ENCODE measurements around the gene USP13.
A peak's percentile ranks its signal among the peaks of the same experiment; 100 is the strongest.
"Not testable (repeated sequence)": the region's sequence is repeated elsewhere in the genome, so short reads cannot be mapped to it uniquely, and the experiment has no call there.

The USP13 gene

DNA sequence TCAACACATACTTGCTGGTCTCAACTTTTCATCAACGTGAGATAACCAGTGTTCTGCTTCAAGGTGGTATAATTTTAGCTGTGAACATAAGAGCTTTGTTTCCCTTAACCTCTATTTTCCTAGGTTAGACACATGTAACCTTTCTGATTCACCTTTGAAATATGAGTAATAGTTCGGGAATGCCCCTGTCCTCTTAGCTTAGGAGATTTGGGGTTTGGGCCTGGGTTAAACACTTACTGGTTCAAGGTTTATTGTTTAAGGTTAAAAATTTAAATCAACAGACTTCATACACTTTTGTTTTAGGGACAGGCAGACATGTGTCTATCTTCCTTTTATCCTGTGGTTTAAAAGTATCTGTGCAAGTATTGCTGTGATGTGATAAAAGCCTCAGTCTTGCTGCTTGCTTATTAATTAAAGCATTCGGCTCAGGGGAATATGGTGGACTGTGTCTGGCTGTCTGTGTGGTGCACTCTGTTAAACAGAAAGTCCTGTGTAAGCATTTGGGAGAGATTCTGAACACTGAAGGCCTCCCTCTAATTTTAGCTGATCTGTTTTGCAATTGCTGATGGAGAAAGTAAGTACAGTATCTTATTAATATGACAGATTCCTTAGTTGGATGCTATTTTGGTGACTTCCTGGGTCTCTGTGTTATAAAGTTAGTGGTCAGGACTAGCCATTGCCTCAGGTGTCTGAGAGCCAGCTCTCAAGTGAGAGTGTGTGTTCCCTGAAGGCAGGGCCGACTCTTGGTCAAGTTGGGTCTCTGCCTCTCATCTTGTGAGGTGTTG is 81.8 kb downstream of the USP13 start:
- no peak for DNase-seq (ENCODE audit: low read depth)

DNA sequence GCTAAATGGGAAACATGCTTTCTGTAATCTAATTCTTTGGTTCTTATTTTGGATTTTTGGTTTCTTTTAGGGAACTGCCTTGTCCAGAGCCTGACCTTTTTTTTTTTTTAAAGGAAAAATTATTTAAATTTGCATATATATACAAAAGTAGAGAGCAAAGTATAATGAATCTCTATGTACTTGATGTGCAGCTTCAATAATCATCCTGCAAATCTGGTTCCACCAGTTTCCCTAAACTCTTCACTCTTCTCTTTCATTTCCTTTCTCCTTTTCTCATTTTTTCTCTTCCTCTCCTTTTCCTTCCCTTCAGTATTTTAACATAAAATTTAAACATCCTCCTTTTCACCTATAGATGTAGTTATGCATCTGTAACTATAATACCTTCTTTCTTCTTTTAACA is 82.5 kb downstream of the USP13 start:
- DNase-seq (ENCODE audit: low read depth) = no peak

DNA sequence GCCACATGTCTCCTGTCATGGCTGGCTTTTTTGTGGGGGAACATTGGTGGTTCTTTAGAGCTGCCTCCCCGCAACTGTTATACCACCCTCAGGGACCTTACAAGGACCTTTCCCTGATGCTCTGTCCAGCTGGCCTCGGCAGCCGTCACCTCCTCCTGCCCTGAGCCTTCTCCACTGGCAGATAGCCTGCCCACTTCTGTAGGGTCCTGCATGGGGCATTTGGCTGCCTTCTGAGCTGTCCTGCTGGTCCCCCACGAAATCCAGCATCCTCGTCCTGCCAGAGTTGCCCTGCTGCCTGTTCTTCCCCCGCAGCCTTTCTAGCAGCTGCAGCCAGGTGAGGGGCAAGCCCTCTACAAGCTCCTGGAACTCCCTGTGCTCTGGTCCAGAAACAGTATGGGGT is 86.2 kb downstream of the USP13 start:
- no peak for DNase-seq (ENCODE audit: low read depth)

DNA sequence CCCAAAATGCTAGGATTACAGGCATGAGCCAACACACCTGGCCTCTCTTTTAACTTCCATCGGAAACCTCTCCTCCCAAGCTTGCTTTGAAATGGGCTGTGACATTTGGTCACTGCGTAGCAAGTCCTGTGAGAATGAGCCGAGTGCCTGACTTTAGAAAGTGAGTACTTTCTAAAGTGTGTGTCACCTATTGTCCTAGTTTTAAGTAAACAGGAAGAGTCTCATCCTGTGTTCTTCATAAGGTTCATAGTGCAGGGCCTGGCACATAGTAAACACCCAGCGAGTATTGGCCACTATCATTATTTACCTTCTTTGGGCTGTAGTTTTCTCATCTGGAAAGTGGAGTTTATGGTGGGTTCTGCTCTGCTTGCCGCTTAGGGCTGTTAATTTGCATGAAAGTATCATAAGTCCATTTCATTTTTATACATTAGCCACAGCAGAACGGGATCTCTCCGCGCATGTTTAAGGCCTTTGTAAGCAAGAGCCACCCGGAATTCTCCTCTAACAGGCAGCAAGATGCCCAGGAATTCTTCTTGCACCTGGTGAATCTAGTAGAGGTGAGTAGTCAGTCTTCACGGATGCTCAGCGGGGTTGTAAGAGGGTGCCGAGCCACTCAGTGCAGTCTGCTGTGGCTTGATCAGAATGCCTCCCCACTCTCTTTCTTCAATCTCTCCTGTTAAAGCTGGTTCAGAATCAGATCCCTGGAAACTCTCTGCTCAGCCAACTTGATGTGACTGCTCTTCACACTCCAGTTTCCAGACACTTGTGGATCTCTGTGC is 87.2 kb downstream of the USP13 start:
- no peak for DNase-seq (ENCODE audit: low read depth)

DNA sequence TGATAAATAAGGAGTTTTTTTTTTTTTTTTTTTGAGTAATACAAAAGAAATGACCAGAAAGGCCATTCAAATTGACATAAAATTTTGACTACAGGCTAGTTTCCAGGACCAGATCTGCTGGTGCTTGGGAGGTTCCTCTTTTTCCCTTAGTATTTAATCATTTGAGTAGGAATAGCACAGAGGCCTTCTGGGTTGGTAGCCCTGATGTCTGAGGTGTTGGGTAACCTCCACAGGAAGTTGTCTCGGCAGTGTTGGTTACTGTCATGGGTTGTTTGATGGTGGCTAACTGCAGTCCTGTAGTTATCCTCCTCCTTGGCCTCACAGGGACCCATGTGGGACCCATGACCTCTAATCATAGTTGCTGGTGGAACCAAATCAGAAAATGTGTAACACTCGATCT is 91.1 kb downstream of the USP13 start:
- no peak for DNase-seq (ENCODE audit: low read depth)

DNA sequence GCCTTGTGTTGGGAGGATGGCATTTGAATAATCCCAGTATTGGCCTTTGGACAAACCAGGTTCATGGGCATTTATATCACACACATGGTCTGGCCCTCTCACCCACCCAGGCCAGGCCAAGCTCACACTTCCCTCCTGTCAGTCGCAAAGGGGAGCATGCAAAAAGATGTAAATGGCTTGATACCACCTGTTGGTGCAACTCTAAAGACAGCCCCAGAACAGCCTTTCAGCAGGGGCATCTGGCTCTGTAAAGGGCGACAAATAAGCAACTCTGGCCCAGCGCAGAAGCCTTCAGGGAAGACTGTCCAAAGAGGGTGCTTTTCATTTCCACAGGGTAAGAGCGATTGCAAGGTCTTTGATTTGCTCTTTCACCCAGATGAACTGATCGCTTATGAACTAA is 91.8 kb downstream of the USP13 start:
- no peak for DNase-seq (ENCODE audit: low read depth)

DNA sequence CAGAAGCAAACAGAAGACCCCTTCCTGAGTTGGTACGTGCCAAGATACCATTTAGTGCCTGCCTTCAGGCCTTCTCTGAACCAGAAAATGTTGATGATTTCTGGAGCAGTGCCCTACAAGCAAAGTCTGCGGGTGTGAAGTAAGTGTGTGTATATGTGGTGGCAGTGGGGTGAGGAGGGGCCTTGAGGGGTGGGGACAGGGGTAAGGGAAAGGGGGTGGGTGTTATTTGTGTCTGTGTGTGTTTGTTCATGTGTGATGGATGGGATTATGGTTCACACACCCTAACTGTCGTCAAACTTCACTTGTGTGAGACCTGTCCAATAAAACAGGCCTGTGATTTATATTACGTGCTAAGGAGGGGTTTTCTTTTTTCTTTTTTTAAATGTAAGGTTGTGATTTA is 92.2 kb downstream of the USP13 start:
- no peak for DNase-seq (ENCODE audit: low read depth)

DNA sequence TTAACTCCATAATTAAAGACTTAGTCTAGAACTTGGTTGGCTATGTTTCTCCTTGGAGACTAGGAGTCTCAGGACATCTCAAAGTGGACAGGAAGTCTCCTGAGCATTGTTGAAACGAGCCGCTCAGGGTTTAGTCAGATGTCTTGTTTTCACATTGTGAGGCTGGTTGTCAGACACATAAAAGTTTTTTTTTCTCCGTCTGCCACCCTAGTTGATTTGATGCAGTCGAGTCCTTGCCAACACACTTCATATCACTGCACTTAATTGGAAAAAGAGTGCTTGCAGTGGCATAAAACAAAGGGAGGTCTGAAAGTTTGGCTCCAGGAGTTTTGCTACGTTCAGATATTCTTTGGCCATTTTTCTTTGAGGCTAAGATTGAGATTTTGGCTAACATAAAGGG is 92.9 kb downstream of the USP13 start:
- no peak for DNase-seq (ENCODE audit: low read depth)

DNA sequence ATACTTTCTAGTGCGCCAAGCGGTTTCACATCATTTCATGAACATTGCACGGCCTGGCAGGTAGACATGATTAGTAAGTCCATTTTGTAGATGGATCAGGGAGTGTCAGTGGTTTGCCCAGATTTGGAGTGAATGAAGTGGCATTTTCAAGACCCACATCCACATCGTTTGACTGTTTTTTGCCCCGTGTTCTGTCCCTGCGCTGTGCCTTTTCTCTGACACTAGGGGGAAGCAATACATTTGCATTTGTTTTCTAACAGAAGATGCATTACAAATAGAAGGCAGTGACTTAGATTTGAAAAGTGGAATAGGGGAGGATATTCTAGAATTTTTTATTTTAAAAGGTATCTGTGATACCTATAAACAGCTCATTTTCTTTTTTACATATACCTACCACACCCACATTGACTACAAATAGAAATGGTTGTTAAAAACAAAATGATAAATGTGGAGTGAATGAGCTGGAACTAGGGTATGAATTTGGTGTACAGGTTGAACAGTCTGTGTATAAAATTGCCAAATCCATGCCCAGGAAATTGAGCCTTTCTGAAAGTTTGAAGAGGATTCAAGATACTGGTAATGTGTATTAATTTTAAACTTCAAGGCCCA is 98.0 kb downstream of the USP13 start:
- no peak for DNase-seq (ENCODE audit: low read depth)

DNA sequence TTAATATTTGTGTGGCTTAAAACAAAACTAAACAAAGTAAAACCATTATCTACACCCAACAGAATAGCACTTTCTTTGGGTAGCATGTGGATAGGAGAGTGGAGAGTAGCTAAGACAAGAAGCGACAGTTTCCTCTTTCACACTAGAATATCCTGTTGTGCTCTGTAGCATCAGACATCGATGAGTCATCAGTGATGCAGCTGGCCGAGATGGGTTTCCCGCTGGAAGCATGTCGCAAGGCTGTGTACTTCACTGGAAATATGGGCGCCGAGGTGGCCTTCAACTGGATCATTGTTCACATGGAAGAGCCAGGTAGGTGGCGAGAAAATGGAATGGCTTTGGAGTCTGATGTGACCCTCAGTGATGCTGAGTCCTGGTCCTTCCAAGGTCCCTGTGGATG is 108.1 kb downstream of the USP13 start:
- DNase-seq (ENCODE audit: low read depth) = peak; percentile 20

DNA sequence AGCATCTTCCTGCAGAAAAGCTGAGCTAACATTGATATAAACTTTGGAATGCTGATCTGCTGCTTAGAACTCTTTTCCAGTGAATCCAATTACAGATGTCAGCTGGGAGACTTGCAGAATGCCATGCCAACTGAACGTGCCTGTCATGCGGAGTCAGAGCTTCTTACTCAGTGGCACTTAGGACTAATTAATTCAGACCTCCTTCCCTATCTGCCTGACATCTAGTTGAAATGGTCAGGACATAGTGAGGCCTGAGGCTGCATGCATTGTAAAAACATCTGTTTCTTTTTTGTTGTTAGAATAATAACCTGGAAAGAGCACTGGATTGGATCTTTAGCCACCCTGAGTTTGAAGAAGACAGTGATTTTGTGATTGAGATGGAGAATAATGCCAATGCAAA is 112.6 kb downstream of the USP13 start:
- no peak for DNase-seq (ENCODE audit: low read depth)

DNA sequence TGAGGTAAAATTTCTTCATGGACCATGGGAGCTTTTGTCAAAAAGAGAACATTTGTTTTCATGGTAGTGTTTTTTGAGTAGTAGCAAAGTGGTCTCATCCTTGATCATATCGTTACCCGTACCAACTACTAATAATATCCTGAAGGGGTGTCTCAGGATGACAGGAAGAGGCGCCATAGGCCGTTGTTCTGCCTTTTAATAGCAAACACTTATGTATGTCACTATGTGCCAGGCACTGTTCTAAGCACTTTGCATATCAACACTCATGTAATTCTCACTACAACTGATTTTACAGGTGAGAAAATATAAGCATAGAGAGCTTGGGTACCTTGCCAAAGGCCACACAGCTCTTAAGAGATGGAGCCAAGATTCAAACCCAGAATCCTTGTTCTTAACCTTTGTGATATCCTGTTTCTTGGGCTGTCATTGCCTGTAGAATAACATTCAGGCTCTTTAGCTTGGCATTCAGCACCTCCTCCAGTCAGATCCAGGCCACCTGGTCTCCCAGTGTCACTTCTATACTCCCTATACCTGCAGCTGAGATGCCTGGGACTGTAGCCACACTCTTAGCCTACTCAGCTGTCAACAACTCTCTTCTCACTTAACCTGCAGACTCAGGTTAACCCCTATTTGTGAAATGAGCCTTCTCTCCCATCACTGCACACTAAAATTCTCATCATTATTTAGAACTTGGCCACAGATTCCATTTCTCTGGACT is 113.7 kb downstream of the USP13 start:
- no peak for DNase-seq (ENCODE audit: low read depth)

DNA sequence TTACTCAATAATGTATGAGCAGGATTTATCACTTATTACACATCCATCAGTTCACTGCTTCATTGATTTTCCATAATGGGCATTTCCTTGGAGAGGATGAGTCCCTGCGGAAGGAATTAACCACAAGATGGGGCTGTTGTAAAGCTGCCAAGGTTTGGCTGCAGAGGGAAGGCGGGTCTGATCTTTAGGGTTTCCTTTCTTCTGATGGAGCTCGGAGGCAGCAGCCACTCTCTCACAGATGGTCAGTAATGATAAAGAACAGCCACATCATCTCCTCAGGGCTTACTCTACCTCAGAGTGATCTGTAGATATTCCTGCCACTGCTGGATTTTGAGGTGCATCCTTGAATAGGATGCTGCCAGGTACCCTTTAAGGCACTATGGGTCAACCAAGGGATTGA is 115.2 kb downstream of the USP13 start:
- DNase-seq (ENCODE audit: low read depth) = peak; percentile 44

DNA sequence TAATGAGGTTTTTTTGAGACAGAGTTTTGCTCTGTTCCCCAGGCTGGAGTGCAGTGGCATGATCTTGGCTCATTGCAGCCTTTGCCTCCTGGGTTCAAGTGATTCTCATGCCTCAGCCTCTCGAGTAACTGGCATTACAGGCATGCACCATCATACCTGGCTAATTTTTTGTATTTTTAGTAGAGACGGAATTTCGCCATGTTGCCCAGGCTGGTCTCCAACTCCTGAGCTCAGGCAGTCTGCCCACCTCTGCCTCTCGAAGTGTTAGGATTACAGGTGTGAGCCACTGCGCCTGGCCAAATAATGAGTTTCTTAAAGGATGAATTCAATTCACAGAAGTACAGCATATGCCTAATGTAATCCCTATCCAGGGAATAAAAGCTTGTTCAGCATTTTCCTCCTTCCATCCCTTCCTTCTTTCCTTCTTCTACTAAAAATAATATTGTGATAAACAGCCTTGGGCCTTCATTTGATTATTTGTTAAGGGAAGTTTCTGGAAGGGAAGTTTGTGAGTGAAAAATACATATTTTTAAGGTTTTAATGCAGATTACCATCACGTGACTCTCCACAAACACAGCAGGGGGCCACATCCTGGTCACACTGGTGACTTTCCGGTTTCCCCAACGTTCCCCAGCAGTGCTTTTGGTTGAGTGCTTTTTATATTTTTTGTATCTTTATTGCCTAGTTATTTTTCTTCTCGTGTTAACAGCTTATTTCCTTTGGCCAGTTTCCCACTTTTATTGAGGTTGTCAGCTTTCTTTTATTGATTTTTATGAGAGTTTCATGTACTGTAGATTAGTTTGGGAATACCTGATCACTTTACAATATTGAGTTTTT is 116.8 kb downstream of the USP13 start:
- no peak for DNase-seq (ENCODE audit: low read depth)

DNA sequence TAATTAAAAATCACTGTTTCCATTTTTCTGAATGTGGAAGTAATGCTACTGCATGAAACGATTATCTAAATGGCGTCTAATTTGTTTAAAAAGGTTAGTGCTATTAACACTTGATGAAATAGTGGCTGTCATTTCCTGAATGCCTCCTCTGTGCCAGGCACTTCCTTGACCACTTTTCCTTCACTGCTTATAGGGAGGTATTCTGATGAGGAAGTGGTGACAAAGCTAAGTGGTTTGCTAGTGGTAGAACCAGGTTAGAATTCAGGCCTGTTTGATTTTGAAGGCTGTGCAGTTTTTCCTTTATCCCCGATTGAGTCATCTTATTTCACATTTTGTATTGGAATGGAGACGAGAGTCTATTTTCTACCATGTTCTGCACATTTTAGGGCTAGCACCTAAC is 119.0 kb downstream of the USP13 start:
- no peak for DNase-seq (ENCODE audit: low read depth)

DNA sequence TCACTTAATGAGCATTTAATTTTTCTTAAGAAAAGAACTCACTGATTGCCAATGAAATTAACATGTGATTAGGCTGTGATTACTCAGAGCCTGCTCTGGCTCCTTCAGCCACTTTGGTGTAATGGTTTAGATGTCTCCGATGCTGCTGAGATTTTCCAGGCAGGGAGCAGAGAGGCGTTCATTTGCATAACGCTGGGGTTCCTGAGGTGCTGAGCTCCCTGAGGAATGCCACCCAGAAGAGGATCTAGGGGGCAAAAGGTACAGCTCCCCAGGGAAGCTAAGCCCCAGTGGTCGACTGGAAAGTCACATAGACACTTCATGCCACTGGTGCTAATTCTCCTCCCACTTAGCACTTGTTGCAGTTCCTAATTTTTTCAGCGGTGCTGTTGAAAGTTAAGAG is 119.5 kb downstream of the USP13 start:
- no peak for DNase-seq (ENCODE audit: low read depth)

DNA sequence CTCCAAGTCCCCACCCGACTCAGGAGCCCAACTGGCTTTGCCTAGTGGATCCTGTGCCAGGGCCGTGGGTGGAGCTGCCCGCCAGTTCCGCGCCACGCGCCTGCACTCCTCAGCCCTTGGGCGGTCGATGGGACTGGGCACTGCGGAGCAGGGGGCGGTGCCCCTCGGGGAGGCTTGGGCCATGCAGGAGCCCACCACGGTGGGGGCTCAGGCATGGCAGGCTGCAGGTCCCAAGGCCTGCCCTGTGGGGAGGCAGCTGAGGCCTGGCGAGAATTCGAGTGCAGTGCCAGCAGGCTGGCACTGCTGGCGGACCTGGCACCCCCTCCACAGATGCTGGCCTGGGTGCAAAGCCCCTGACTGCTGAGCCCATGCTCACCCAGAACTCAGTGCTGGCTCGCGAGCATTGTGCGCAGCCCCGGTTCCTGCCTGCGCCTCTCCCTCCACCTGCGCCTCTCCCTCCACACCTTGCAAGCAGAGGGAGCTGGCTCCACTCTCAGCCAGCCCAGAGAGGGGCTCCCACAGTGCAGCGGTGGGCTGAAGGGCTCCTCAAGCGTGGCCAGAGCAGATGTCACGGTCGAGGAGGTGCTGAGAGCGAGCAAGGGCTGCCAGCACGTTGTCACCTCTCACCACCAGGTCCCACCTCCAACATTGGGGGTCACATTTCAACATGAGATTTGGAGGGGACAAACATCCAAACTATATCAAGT is 122.7 kb downstream of the USP13 start:
- no peak for DNase-seq (ENCODE audit: low read depth)

DNA sequence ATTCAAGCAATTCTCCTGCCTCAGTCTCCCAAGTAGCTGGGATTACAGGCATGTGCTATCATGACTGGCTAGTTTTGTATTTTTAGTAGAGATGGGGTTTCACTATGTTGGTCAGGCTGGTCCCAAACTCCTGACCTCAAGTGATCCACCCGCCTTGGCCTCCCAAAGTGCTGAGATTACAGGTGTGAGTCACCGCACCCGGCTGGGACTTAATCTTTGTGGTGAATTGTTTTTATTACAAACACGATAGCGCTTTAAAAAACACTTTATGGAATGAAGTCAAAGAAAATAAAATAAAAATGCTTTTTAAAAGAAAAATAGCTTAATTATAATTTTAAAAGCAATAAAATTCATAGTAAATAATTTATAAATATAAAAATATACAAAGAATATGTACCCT is 130.0 kb downstream of the USP13 start:
- DNase-seq (ENCODE audit: low read depth) = not testable (repeated sequence)

DNA sequence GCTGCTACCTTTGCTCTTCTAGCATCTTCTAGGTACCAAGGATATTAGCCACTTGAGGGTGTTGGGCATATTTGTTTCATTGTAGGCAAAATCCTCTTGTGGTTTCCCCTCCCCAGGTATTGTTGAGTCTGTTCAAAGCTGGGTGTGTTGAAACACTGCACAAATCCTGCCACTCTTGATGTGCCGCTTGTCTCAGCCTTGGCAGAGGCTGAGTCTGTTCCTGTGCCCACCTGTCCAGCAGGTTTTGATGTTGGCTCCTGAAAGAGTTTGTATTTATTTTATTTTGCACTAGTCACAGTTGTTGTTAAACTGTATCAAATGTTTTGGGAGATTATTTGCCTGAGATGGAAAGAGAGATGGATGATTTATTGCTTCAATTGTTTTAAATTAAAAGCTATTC is 136.2 kb downstream of the USP13 start:
- no peak for DNase-seq (ENCODE audit: low read depth)

DNA sequence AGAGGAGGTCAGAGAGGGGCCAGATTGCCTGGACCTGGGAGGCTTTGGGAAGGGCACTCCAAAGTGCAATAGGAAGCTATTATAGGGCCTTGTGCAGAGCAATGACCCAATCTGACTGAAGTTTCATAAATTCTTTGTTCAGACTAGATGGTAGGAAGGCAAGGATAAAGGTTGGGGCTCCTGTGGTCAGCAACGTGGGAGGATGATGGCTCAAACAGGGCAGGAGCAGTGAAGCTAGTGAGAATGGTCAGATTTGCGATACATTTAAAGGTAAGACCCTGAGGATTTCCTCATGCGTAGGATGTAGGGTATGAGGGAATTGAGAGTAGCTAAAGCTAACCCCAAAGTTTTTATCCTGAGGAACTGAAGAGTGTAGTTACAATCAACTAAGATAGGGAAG is 139.0 kb downstream of the USP13 start:
- DNase-seq (ENCODE audit: low read depth) = no peak

DNA sequence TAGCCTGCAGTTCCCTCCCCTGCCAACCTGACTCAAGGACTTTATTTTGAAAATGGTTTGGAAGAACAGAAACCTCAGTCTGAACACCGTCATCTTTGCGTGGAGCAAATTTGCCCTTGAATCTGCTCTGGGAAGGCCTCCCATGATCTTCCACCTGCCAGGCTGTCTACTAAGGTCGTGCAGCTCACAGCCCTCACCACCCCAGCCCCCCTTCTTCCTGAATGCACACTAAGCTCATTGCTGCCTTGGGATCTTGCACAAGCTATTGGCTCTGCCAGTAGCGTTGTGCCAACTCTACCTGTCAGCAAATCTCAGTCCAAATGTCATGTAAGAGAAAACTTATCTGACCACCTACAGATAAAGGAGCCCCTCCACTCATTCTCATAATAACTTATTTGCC is 141.5 kb downstream of the USP13 start:
- DNase-seq (ENCODE audit: low read depth) = no peak

All from fibroblast of the conjunctiva (primary cell).